MCF 10A (cell line): ENCODE measurements around the gene PHACTR1. TPM values are rescaled to one million over a fixed set of nuclear protein-coding genes. Genes with fewer than 3 reads are reported as not detected.

Experiments used
- BruUV-seq: library from RNA; stranded (reverse); fragments of 400-500 nt; replicated peaks from 2 replicates; lab custom pipeline; 2021; lab: Mats Ljungman, UMichigan
- CTCF ChIA-PET: fragments of 300-600 bp; sonication (Branson Sonifier 250); formaldehyde crosslinking; extraction: SDS; loops from one replicate; lab custom pipeline; 2021; ENCODE audit warnings: antibody characterized with exemption, inconsistent platforms; lab: Yijun Ruan, JAX
- POLR2A ChIA-PET: fragments of 300-600, 350-650 bp; sonication (Branson Sonifier 250); formaldehyde crosslinking; extraction: SDS; loops from one replicate; lab custom pipeline; 2020; ENCODE audit warnings: antibody characterized with exemption, inconsistent platforms; lab: Yijun Ruan, JAX
- DNase-seq: peaks from one replicate; pipeline ENCODE4 v3.0.0-alpha.2; 2018; ENCODE audit not compliant: unreplicated experiment
- H3K27ac Mint-ChIP-seq: one replicate; pipeline ENCODE4 v1.8.0; 2022; ENCODE audit warnings: mild to moderate bottlenecking, low read depth, mixed read lengths; ENCODE audit not compliant: unreplicated experiment
- H3K27me3 Mint-ChIP-seq: one replicate; pipeline ENCODE4 v1.8.0; 2022; ENCODE audit warnings: mixed read lengths; ENCODE audit not compliant: insufficient read depth, unreplicated experiment
- H3K36me3 Mint-ChIP-seq: one replicate; pipeline ENCODE4 v1.8.0; 2022; ENCODE audit warnings: mild to moderate bottlenecking, moderate library complexity, mixed read lengths; ENCODE audit not compliant: insufficient read depth, unreplicated experiment
- H3K4me1 Mint-ChIP-seq: one replicate; pipeline ENCODE4 v1.8.0; 2022; ENCODE audit warnings: mixed read lengths; ENCODE audit not compliant: insufficient read depth, unreplicated experiment
- H3K4me3 Mint-ChIP-seq: one replicate; pipeline ENCODE4 v1.8.0; 2022; ENCODE audit warnings: mild to moderate bottlenecking, moderate library complexity, mixed read lengths; ENCODE audit not compliant: unreplicated experiment
- H3K9me3 Mint-ChIP-seq: one replicate; pipeline ENCODE4 v1.8.0; 2022; ENCODE audit warnings: mixed read lengths; ENCODE audit not compliant: unreplicated experiment
- CTCF ChIP-seq: fragments of 200-600 bp; IDR thresholded peaks from one replicate; pipeline ENCODE4 v1.8.0; 2022; ENCODE audit warnings: antibody characterized with exemption, mild to moderate bottlenecking; ENCODE audit not compliant: unreplicated experiment
- intact Hi-C: fragments of 100-400 bp; cut with micrococcal nuclease; formaldehyde crosslinking; loops from 2 replicates; pipeline ENCODE4 v1.14.1; 2022
- total RNA-seq: library from RNA; stranded (reverse); gene quantifications from 2 replicates; pipeline ENCODE4 v1.2.3, GENCODE V29; 2022

Gene PHACTR1
- total RNA-seq, 1 experiment from 2014 or later = not detected

- no peak for DNase-seq
- Mint-ChIP-seq H3K9me3 (no peaks in the 10 kb centered on the region), H3K4me1 (no peaks in the 10 kb centered on the region), H3K27ac (no peak overlapping the region), H3K27me3 (peaks cover 37% of the 10 kb centered on the region), H3K36me3 (no peaks in the 10 kb centered on the region), H3K4me3 (no peak overlapping the region)
- ChIA-PET POLR2A (no interaction called here), CTCF (no interaction called here)
- intact Hi-C loops = no loop called here
- no peak for TF ChIP-seq CTCF
- no TSS peak for BruUV-seq
Measured at GRCh38 chr6:13025893-13026499, 309.4 kb downstream of the PHACTR1 start.

- ChIA-PET POLR2A (no interaction called here), CTCF (no interaction called here)
- Mint-ChIP-seq H3K36me3 (no peaks in the 10 kb centered on the region), H3K4me1 (no peaks in the 10 kb centered on the region), H3K4me3 (no peak overlapping the region), H3K9me3 (no peaks in the 10 kb centered on the region), H3K27me3 (peaks cover 31% of the 10 kb centered on the region), H3K27ac (no peak overlapping the region)
- no peak for DNase-seq
- intact Hi-C loops = no loop called here
- TF ChIP-seq CTCF = no peak
- BruUV-seq = no TSS peak
Measured at GRCh38 chr6:13026557-13026956, 310.0 kb downstream of the PHACTR1 start.

GRCh38 chr6:13027207-13027606 is 310.6 kb downstream of the PHACTR1 start:
- CTCF ChIA-PET = no interaction called here
- Mint-ChIP-seq H3K4me3 (no peak overlapping the region), H3K36me3 (no peaks in the 10 kb centered on the region), H3K27ac (no peak overlapping the region), H3K9me3 (no peaks in the 10 kb centered on the region), H3K4me1 (no peaks in the 10 kb centered on the region), H3K27me3 (peaks cover 26% of the 10 kb centered on the region)
- POLR2A ChIA-PET = no interaction called here
- no TSS peak for BruUV-seq
- no peak for DNase-seq
- no peak for TF ChIP-seq CTCF
- intact Hi-C loops = no loop called here

- no peak for DNase-seq
- intact Hi-C loops = no loop called here
- Mint-ChIP-seq H3K9me3 (no peaks in the 10 kb centered on the region), H3K36me3 (no peaks in the 10 kb centered on the region), H3K27ac (no peak overlapping the region), H3K27me3 (peaks cover 2% of the 10 kb centered on the region), H3K4me1 (no peaks in the 10 kb centered on the region), H3K4me3 (no peak overlapping the region)
- no TSS peak for BruUV-seq
- CTCF ChIA-PET = interaction anchor here (0.6 to 1.4 kb wide), 2 partner anchors 112 to 1375 kb away, joined by 3 to 5 read pairs; no protein-coding TSS in a partner anchor
- no peak for TF ChIP-seq CTCF
- POLR2A ChIA-PET = no interaction called here
Measured at GRCh38 chr6:13030396-13030795, 313.8 kb downstream of the PHACTR1 start.
